ENCODE measurements around the gene FAM181A. TPM values are rescaled to one million over a fixed set of nuclear protein-coding genes. Genes with fewer than 3 reads are reported as not detected.

The FAM181A gene
- total RNA-seq, 1 donor from 2014 or later = not detected

GRCh38 chr14:93935213-93935612 lies 8.1 kb downstream of the FAM181A start:
- H3K4me3 ChIP-seq = no peak overlapping the region
- H3K9me3 ChIP-seq (ENCODE audit: low read depth) = no peaks in the 10 kb centered on the region
- no peak for DNase-seq (ENCODE audit: low spot score)
- Mint-ChIP-seq H3K36me3 (no peaks in the 10 kb centered on the region), H3K4me1 (peaks cover 40% of the 10 kb centered on the region), H3K27ac (peak overlapping the region; percentile 50), H3K9me3 (no peaks in the 10 kb centered on the region), H3K4me3 (no peak overlapping the region), H3K27me3 (ENCODE audit: insufficient read depth, low read depth) (peaks cover 21% of the 10 kb centered on the region)
- H3K9ac ChIP-seq = no peak overlapping the region
- H3K27ac ChIP-seq = no peak overlapping the region
- H3K4me1 ChIP-seq = peaks cover 5% of the 10 kb centered on the region
- no peaks in the 10 kb centered on the region for H3K36me3 ChIP-seq
- no peak overlapping the region for H2AFZ ChIP-seq (replicated peaks)
- peaks cover 12% of the 10 kb centered on the region for H3F3A ChIP-seq (ENCODE audit: low read depth)
- TF ChIP-seq CTCF (IDR thresholded peaks at IDR 0.05) (no peak), EZH2 (IDR thresholded peaks at IDR 0.05) (no peak), EZH2phosphoT487 (IDR thresholded peaks at IDR 0.05) (no peak)
- H4K20me1 ChIP-seq (ENCODE audit: low read depth) = no peaks in the 10 kb centered on the region
- H3K4me2 ChIP-seq = no peak overlapping the region
- H3K79me2 ChIP-seq (ENCODE audit: low read depth) = no peaks in the 10 kb centered on the region
- H3K27me3 ChIP-seq = peaks cover 32% of the 10 kb centered on the region

GRCh38 chr14:93936245-93936644 lies 9.1 kb downstream of the FAM181A start:
- Histone ChIP-seq H2AFZ (replicated peaks) (no peak overlapping the region), H3K9me3 (ENCODE audit: low read depth) (no peaks in the 10 kb centered on the region), H3K36me3 (no peaks in the 10 kb centered on the region), H3K4me3 (no peak overlapping the region), H3K79me2 (ENCODE audit: low read depth) (no peaks in the 10 kb centered on the region), H3K27ac (no peak overlapping the region), H3F3A (ENCODE audit: low read depth) (peaks cover 12% of the 10 kb centered on the region), H3K4me1 (peaks cover 5% of the 10 kb centered on the region), H3K9ac (no peak overlapping the region), H4K20me1 (ENCODE audit: low read depth) (no peaks in the 10 kb centered on the region), H3K4me2 (no peak overlapping the region), H3K27me3 (peaks cover 32% of the 10 kb centered on the region)
- no peak for TF ChIP-seq EZH2 (IDR thresholded peaks at IDR 0.05)
- TF ChIP-seq EZH2phosphoT487 (IDR thresholded peaks at IDR 0.05) = no peak
- peak; percentile 77 for TF ChIP-seq CTCF (IDR thresholded peaks at IDR 0.05)
- no peak overlapping the region for H3K4me3 Mint-ChIP-seq
- H3K4me1 Mint-ChIP-seq = peaks cover 40% of the 10 kb centered on the region
- no peak overlapping the region for H3K27ac Mint-ChIP-seq
- H3K27me3 Mint-ChIP-seq (ENCODE audit: insufficient read depth, low read depth) = peaks cover 27% of the 10 kb centered on the region
- H3K36me3 Mint-ChIP-seq = no peaks in the 10 kb centered on the region
- peak; percentile 83 for DNase-seq (ENCODE audit: low spot score)
- H3K9me3 Mint-ChIP-seq = no peaks in the 10 kb centered on the region

- H3K27ac Mint-ChIP-seq = no peak overlapping the region
- H3K9me3 Mint-ChIP-seq = no peaks in the 10 kb centered on the region
- H3K27me3 ChIP-seq = peaks cover 32% of the 10 kb centered on the region
- H3K79me2 ChIP-seq (ENCODE audit: low read depth) = no peaks in the 10 kb centered on the region
- TF ChIP-seq CTCF (IDR thresholded peaks at IDR 0.05) (no peak), EZH2phosphoT487 (IDR thresholded peaks at IDR 0.05) (no peak), EZH2 (IDR thresholded peaks at IDR 0.05) (no peak)
- H3K4me1 Mint-ChIP-seq = peaks cover 40% of the 10 kb centered on the region
- no peak overlapping the region for H3K9ac ChIP-seq
- no peak overlapping the region for H3K4me3 Mint-ChIP-seq
- DNase-seq (ENCODE audit: low spot score) = no peak
- no peak overlapping the region for H3K4me2 ChIP-seq
- H3K9me3 ChIP-seq (ENCODE audit: low read depth) = no peaks in the 10 kb centered on the region
- H3K27ac ChIP-seq = no peak overlapping the region
- no peak overlapping the region for H2AFZ ChIP-seq (replicated peaks)
- H3K4me1 ChIP-seq = peaks cover 5% of the 10 kb centered on the region
- no peaks in the 10 kb centered on the region for H4K20me1 ChIP-seq (ENCODE audit: low read depth)
- H3K36me3 ChIP-seq = no peaks in the 10 kb centered on the region
- H3F3A ChIP-seq (ENCODE audit: low read depth) = peaks cover 12% of the 10 kb centered on the region
- peaks cover 25% of the 10 kb centered on the region for H3K27me3 Mint-ChIP-seq (ENCODE audit: insufficient read depth, low read depth)
- H3K36me3 Mint-ChIP-seq = no peaks in the 10 kb centered on the region
- H3K4me3 ChIP-seq = no peak overlapping the region
Measured at GRCh38 chr14:93936926-93937325, 9.8 kb downstream of the FAM181A start.
